Activated CD8-positive, alpha-beta T cell treated with anti-CD3 and anti-CD28 coated beads for 36 hours (primary cell): ENCODE results near the gene KIF26B. TPM values are rescaled to one million over a fixed set of nuclear protein-coding genes. Genes with fewer than 3 reads are reported as not detected.

ENCODE experiments used
- ATAC-seq: fragments of 200-7000 bp; cut with Tn5 transposase; one replicate; pipeline ENCODE4 v1.10.0; 2021; ENCODE audit warnings: mild to moderate bottlenecking, moderate library complexity
- CTCF ChIA-PET: fragments of 350-600 bp; sonication (Branson Sonifier 250); formaldehyde crosslinking; loops from one replicate; lab custom pipeline; 2021; ENCODE audit warnings: antibody characterized with exemption; lab: Charles Lee
- POLR2A ChIA-PET: fragments of 350-600 bp; sonication (Branson Sonifier 250); formaldehyde crosslinking; loops from one replicate; lab custom pipeline; 2021; ENCODE audit warnings: antibody characterized with exemption; lab: Charles Lee
- DNase-seq: peaks from one replicate; pipeline ENCODE4 v3.0.0-alpha.2; 2020
- H3K27ac Mint-ChIP-seq: one replicate; pipeline ENCODE4 v1.8.0; 2021; ENCODE audit warnings: mild to moderate bottlenecking, mixed read lengths
- H3K27me3 Mint-ChIP-seq: one replicate; pipeline ENCODE4 v1.8.0; 2021; ENCODE audit warnings: mixed read lengths
- H3K36me3 Mint-ChIP-seq: one replicate; pipeline ENCODE4 v1.8.0; 2021; ENCODE audit warnings: low read depth, mixed read lengths
- H3K4me1 Mint-ChIP-seq: one replicate; pipeline ENCODE4 v1.8.0; 2021; ENCODE audit warnings: low read depth, mixed read lengths
- H3K4me3 Mint-ChIP-seq: one replicate; pipeline ENCODE4 v1.8.0; 2021; ENCODE audit warnings: mild to moderate bottlenecking, moderate library complexity, mixed read lengths
- H3K9me3 Mint-ChIP-seq: one replicate; pipeline ENCODE4 v1.8.0; 2021; ENCODE audit warnings: mixed read lengths
- intact Hi-C: fragments of 100-400 bp; cut with micrococcal nuclease; formaldehyde crosslinking; loops from one replicate; pipeline ENCODE4 v1.10.0; 2022
- total RNA-seq, 2 experiments: library from RNA; stranded (reverse); gene quantifications; one replicate each; pipeline ENCODE4 v1.2.3, GENCODE V29; 2021
- TF ChIP-seq, protein P1 (sequence below): fragments of 200-600 bp; IDR thresholded peaks from one replicate; pipeline ENCODE4 v1.8.0; 2022; ENCODE audit warnings: antibody characterized with exemption, mild to moderate bottlenecking

The KIF26B gene
- total RNA-seq, 2 experiments from 2014 or later: 0.16 TPM

DNA sequence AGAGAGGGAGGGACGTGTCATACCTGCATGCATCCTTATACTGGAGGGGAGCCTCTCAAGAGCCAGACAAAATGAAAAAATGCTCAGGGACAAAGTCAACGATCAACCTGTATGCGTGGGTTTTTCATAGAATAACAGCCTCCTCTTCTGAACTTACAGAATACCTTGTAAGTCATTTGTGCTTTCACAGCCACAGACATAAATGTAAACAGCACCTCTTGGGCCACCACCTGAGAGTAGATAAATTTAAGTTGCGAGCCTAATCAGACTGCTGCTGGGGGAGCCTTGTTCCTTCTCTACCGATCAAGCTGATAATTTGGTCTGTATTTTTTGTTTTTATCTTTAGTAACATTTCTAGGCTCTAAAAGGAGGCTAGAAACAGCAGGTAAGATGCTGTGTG, 223.1 kb downstream of the KIF26B start:
- DNase-seq: peak; percentile 37
- H3K9me3 Mint-ChIP-seq: no peaks in the 10 kb centered on the region
- CTCF ChIA-PET: interaction anchor here (1.4 kb wide), 1 partner anchor 161 kb away, joined by 3 read pairs; no protein-coding TSS in a partner anchor
- H3K4me1 Mint-ChIP-seq: peaks cover 33% of the 10 kb centered on the region
- POLR2A ChIA-PET: interaction anchor here (0.6 kb wide), 1 partner anchor 177 kb away, joined by 3 read pairs; no protein-coding TSS in a partner anchor
- intact Hi-C loops: loop anchor here (2.0 kb wide), 1 partner anchor 225 kb away; no protein-coding TSS in a partner anchor
- peak; percentile 52 for ATAC-seq
- TF ChIP-seq, protein P1, sequence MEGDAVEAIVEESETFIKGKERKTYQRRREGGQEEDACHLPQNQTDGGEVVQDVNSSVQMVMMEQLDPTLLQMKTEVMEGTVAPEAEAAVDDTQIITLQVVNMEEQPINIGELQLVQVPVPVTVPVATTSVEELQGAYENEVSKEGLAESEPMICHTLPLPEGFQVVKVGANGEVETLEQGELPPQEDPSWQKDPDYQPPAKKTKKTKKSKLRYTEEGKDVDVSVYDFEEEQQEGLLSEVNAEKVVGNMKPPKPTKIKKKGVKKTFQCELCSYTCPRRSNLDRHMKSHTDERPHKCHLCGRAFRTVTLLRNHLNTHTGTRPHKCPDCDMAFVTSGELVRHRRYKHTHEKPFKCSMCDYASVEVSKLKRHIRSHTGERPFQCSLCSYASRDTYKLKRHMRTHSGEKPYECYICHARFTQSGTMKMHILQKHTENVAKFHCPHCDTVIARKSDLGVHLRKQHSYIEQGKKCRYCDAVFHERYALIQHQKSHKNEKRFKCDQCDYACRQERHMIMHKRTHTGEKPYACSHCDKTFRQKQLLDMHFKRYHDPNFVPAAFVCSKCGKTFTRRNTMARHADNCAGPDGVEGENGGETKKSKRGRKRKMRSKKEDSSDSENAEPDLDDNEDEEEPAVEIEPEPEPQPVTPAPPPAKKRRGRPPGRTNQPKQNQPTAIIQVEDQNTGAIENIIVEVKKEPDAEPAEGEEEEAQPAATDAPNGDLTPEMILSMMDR: no peak
- no peaks in the 10 kb centered on the region for H3K27me3 Mint-ChIP-seq
- no peaks in the 10 kb centered on the region for H3K36me3 Mint-ChIP-seq
- peak overlapping the region; percentile 2 for H3K4me3 Mint-ChIP-seq
- H3K27ac Mint-ChIP-seq: peak overlapping the region; percentile 9

DNA sequence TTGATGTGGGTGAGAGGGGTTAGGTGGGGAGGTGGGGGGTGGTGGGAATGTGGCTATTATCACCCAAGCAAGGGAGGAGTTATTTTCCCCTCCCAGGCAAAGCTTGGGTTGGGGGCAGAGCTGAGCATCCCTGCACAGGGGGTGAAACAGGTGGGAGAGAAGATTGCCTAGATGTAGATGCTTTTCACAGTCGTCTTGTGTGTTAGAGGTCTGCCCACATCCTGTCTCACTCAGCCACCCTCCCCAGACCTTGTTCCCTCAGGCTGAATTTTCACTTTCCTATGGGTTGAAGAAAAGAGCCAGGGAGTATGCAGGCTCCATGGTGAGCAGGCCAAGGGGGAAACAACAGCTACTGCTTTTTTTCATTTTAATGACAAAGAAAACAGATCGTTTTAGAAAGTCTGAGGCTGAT, 223.5 kb downstream of the KIF26B start:
- DNase-seq: peak; percentile 66
- ChIA-PET POLR2A (interaction anchor here (0.6 kb wide), 1 partner anchor 178 kb away, joined by 3 read pairs; no protein-coding TSS in a partner anchor), CTCF (interaction anchor here (1.4 kb wide), 1 partner anchor 161 kb away, joined by 3 read pairs; no protein-coding TSS in a partner anchor)
- TF ChIP-seq, protein P1: no peak
- intact Hi-C loops: loop anchor here (2.0 kb wide), 1 partner anchor 226 kb away; no protein-coding TSS in a partner anchor
- H3K9me3 Mint-ChIP-seq: no peaks in the 10 kb centered on the region
- H3K4me3 Mint-ChIP-seq: peak overlapping the region; percentile 2
- peak overlapping the region; percentile 9 for H3K27ac Mint-ChIP-seq
- H3K36me3 Mint-ChIP-seq: no peaks in the 10 kb centered on the region
- no peaks in the 10 kb centered on the region for H3K27me3 Mint-ChIP-seq
- peak; percentile 75 for ATAC-seq
- peaks cover 33% of the 10 kb centered on the region for H3K4me1 Mint-ChIP-seq

DNA sequence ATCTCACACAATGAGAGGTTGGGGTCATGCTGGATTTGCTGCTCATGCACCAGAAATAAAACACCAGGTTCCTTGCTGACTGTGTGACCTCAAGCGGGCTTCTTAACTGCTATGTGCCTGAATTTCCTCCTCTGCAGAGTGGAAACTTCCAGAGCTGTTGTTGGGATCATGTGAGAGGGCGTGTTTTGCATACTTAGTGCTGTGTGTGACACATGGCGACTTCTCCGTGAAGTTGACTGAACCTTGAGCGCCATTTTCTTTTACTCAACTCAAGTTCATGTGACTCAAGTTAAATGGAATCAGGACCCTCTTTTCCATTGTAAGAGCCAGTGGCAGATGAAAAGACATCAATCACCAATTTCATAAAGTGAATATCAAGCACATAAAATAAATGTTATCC, 224.0 kb downstream of the KIF26B start:
- Mint-ChIP-seq H3K27ac (peak overlapping the region; percentile 9), H3K27me3 (no peaks in the 10 kb centered on the region), H3K36me3 (no peaks in the 10 kb centered on the region), H3K9me3 (no peaks in the 10 kb centered on the region), H3K4me3 (no peak overlapping the region), H3K4me1 (peaks cover 33% of the 10 kb centered on the region)
- POLR2A ChIA-PET: no interaction called here
- TF ChIP-seq, protein P1: no peak
- intact Hi-C loops: loop anchor here (2.0 kb wide), 1 partner anchor 226 kb away; no protein-coding TSS in a partner anchor
- no peak for ATAC-seq
- CTCF ChIA-PET: interaction anchor here (1.4 kb wide), 1 partner anchor 162 kb away, joined by 3 read pairs; no protein-coding TSS in a partner anchor
- DNase-seq: no peak

DNA sequence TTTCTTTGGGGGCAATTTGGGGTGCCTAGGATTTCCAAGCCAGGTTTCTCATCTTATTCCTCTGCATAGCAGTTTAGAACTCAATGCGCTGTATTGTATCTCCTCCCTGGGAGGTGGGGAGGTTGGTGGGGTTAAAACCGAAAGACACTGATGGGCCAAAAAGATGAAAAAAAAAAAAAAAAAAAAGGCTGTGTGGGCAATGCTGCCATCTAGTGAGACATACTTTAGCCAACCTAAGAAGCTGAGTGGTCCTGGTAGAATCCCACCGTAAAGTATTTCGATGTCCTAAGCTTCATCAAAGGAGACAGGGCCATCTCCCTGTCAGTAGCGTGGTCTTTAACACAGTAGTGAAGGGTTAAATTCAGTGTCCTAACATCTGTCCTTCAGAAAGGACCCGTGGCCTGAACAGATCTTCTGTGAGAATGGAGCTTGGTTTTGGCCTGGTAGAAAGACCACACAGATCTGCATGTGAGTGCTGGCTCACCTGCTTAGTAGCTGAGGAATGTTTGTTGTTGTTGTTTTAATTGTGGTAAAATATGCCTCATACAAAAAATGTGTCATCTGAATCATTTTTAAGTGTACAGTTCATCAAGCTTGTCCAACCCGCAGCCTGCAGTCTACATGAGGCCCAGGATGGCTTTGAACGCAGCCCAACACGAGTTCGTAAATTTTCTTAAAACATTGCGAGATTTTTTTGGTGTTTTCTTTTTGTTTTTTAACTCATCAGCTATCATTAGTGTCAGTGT, 226.2 kb downstream of the KIF26B start:
- no peak overlapping the region for H3K27ac Mint-ChIP-seq
- DNase-seq (peak; percentile 19), ATAC-seq (no peak)
- H3K9me3 Mint-ChIP-seq: no peaks in the 10 kb centered on the region
- CTCF ChIA-PET: interaction anchor here (0.7 to 2.3 kb wide), 8 partner anchors 10 to 504 kb away, joined by 3 to 16 read pairs (median 4); partner anchors contain the start of gene KIF26B
- peaks cover 33% of the 10 kb centered on the region for H3K4me1 Mint-ChIP-seq
- no peaks in the 10 kb centered on the region for H3K36me3 Mint-ChIP-seq
- intact Hi-C loops: no loop called here
- H3K4me3 Mint-ChIP-seq: no peak overlapping the region
- TF ChIP-seq, protein P1: peak; percentile 49
- H3K27me3 Mint-ChIP-seq: no peaks in the 10 kb centered on the region
- POLR2A ChIA-PET: interaction anchor here (1.0 kb wide), 1 partner anchor 80 kb away, joined by 3 read pairs; no protein-coding TSS in a partner anchor

DNA sequence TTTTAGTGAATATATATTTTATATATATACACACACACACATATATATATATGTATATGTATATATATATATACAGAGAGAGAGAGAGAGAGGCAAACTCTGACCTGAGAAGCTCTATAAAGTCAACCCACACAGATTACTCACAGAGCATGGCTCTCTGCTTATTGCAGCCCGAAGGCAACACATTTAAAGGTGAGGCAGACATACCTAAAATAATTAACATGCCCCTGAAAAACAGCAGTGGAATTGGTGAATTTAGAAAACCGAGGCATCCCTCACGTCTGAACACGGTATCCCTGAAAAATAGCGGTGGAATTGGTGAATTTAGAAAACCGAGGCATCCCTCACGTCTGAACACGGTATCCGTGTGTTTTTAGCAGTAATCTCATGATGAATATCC, 228.2 kb downstream of the KIF26B start:
- Mint-ChIP-seq H3K4me1 (peaks cover 19% of the 10 kb centered on the region), H3K27me3 (no peaks in the 10 kb centered on the region), H3K9me3 (no peaks in the 10 kb centered on the region), H3K4me3 (no peak overlapping the region), H3K27ac (no peak overlapping the region), H3K36me3 (no peaks in the 10 kb centered on the region)
- TF ChIP-seq, protein P1: no peak
- intact Hi-C loops: no loop called here
- ChIA-PET POLR2A (no interaction called here), CTCF (no interaction called here)
- DNase-seq (no peak), ATAC-seq (no peak)
